Activated naive CD8-positive, alpha-beta T cell treated with anti-CD3 and anti-CD28 coated beads, Interleukin-2, amount 50 U/mL, for 24 hours (primary cell): ENCODE data around the gene NDUFAF8.
"Not testable (repeated sequence)": the region's sequence is repeated elsewhere in the genome, so short reads cannot be mapped to it uniquely, and the experiment has no call there.

Experiments used
- ATAC-seq: fragments of 150-1000 bp; cut with Tn5 transposase; one replicate; pipeline ENCODE4 v1.10.0; 2021
- DNase-seq: peaks from one replicate; pipeline ENCODE4 v3.0.0; 2021
- H3K27ac Mint-ChIP-seq: one replicate; pipeline ENCODE4 v1.8.0; 2021; ENCODE audit warnings: mild to moderate bottlenecking, mixed read lengths
- H3K27me3 Mint-ChIP-seq: one replicate; pipeline ENCODE4 v1.8.0; 2021; ENCODE audit warnings: mixed read lengths
- H3K36me3 Mint-ChIP-seq: one replicate; pipeline ENCODE4 v1.8.0; 2021; ENCODE audit warnings: low read depth, mixed read lengths
- H3K4me1 Mint-ChIP-seq: one replicate; pipeline ENCODE4 v1.8.0; 2021; ENCODE audit warnings: mixed read lengths
- H3K4me3 Mint-ChIP-seq: one replicate; pipeline ENCODE4 v1.8.0; 2021; ENCODE audit warnings: mild to moderate bottlenecking, moderate library complexity, mixed read lengths
- H3K9me3 Mint-ChIP-seq: one replicate; pipeline ENCODE4 v1.8.0; 2021; ENCODE audit warnings: mixed read lengths

NDUFAF8 gene

GRCh38 chr17:81210466-81210865 is 28.7 kb upstream of the NDUFAF8 start:
- Mint-ChIP-seq H3K36me3 (no peaks in the 10 kb centered on the region), H3K9me3 (no peaks in the 10 kb centered on the region), H3K4me3 (no peak overlapping the region), H3K4me1 (no peaks in the 10 kb centered on the region), H3K27ac (no peak overlapping the region), H3K27me3 (no peaks in the 10 kb centered on the region)
- ATAC-seq: no peak
- no peak for DNase-seq

GRCh38 chr17:81210868-81211267 is 28.2 kb upstream of the NDUFAF8 start:
- Mint-ChIP-seq H3K4me1 (no peaks in the 10 kb centered on the region), H3K27me3 (no peaks in the 10 kb centered on the region), H3K36me3 (no peaks in the 10 kb centered on the region), H3K27ac (no peak overlapping the region), H3K4me3 (no peak overlapping the region), H3K9me3 (no peaks in the 10 kb centered on the region)
- ATAC-seq: no peak
- DNase-seq: no peak

- Mint-ChIP-seq H3K4me3 (no peak overlapping the region), H3K36me3 (no peaks in the 10 kb centered on the region), H3K27ac (no peak overlapping the region), H3K4me1 (no peaks in the 10 kb centered on the region), H3K27me3 (no peaks in the 10 kb centered on the region), H3K9me3 (no peaks in the 10 kb centered on the region)
- ATAC-seq: no peak
- DNase-seq: no peak
Measured at GRCh38 chr17:81212365-81212764, 26.8 kb upstream of the NDUFAF8 start.

GRCh38 chr17:81213978-81214377 is 25.1 kb upstream of the NDUFAF8 start:
- ATAC-seq (no peak), DNase-seq (no peak)
- Mint-ChIP-seq H3K27me3 (no peaks in the 10 kb centered on the region), H3K27ac (no peak overlapping the region), H3K9me3 (no peaks in the 10 kb centered on the region), H3K4me1 (no peaks in the 10 kb centered on the region), H3K36me3 (no peaks in the 10 kb centered on the region), H3K4me3 (no peak overlapping the region)

- DNase-seq (no peak), ATAC-seq (no peak)
- no peaks in the 10 kb centered on the region for H3K27me3 Mint-ChIP-seq
- H3K36me3 Mint-ChIP-seq: no peaks in the 10 kb centered on the region
- no peak overlapping the region for H3K27ac Mint-ChIP-seq
- H3K4me3 Mint-ChIP-seq: no peak overlapping the region
- peaks cover 5% of the 10 kb centered on the region for H3K4me1 Mint-ChIP-seq
- H3K9me3 Mint-ChIP-seq: no peaks in the 10 kb centered on the region
Measured at GRCh38 chr17:81217491-81217890, 21.6 kb upstream of the NDUFAF8 start.

- peaks cover 7% of the 10 kb centered on the region for H3K4me1 Mint-ChIP-seq
- ATAC-seq: no peak
- DNase-seq: no peak
- H3K36me3 Mint-ChIP-seq: no peaks in the 10 kb centered on the region
- H3K4me3 Mint-ChIP-seq: no peak overlapping the region
- no peak overlapping the region for H3K27ac Mint-ChIP-seq
- no peaks in the 10 kb centered on the region for H3K9me3 Mint-ChIP-seq
- H3K27me3 Mint-ChIP-seq: no peaks in the 10 kb centered on the region
Measured at GRCh38 chr17:81218459-81218858, 20.7 kb upstream of the NDUFAF8 start.

- H3K9me3 Mint-ChIP-seq: no peaks in the 10 kb centered on the region
- DNase-seq (no peak), ATAC-seq (no peak)
- H3K36me3 Mint-ChIP-seq: no peaks in the 10 kb centered on the region
- H3K4me1 Mint-ChIP-seq: peaks cover 12% of the 10 kb centered on the region
- no peak overlapping the region for H3K27ac Mint-ChIP-seq
- H3K27me3 Mint-ChIP-seq: no peaks in the 10 kb centered on the region
- no peak overlapping the region for H3K4me3 Mint-ChIP-seq
Measured at GRCh38 chr17:81218991-81219390, 20.1 kb upstream of the NDUFAF8 start.

GRCh38 chr17:81219476-81220180 is 19.5 kb upstream of the NDUFAF8 start:
- ATAC-seq: no peak
- no peaks in the 10 kb centered on the region for H3K27me3 Mint-ChIP-seq

GRCh38 chr17:81221371-81221841 is 17.7 kb upstream of the NDUFAF8 start:
- Mint-ChIP-seq H3K4me3 (peak overlapping the region; percentile 58), H3K36me3 (no peaks in the 10 kb centered on the region), H3K9me3 (no peaks in the 10 kb centered on the region), H3K27me3 (no peaks in the 10 kb centered on the region), H3K4me1 (peaks cover 14% of the 10 kb centered on the region), H3K27ac (no peak overlapping the region)
- ATAC-seq (no peak), DNase-seq (no peak)

More at GRCh38 chr17:81219476-81220180, 19.5 kb upstream of the NDUFAF8 start:
- H3K36me3 Mint-ChIP-seq: no peaks in the 10 kb centered on the region
- DNase-seq: no peak
- no peak overlapping the region for H3K4me3 Mint-ChIP-seq
- H3K4me1 Mint-ChIP-seq: peaks cover 14% of the 10 kb centered on the region
- H3K9me3 Mint-ChIP-seq: no peaks in the 10 kb centered on the region
- H3K27ac Mint-ChIP-seq: no peak overlapping the region

GRCh38 chr17:81221842-81222619 is 17.1 kb upstream of the NDUFAF8 start:
- ATAC-seq: no peak
- Mint-ChIP-seq H3K36me3 (no peaks in the 10 kb centered on the region), H3K4me1 (peaks cover 14% of the 10 kb centered on the region), H3K9me3 (no peaks in the 10 kb centered on the region), H3K27ac (no peak overlapping the region), H3K4me3 (peak overlapping the region; percentile 58), H3K27me3 (no peaks in the 10 kb centered on the region)
- DNase-seq: no peak

GRCh38 chr17:81222620-81222905 is 16.6 kb upstream of the NDUFAF8 start:
- no peak overlapping the region for H3K27ac Mint-ChIP-seq
- H3K27me3 Mint-ChIP-seq: no peaks in the 10 kb centered on the region
- no peak for DNase-seq
- H3K4me3 Mint-ChIP-seq: peak overlapping the region; percentile 58
- H3K9me3 Mint-ChIP-seq: no peaks in the 10 kb centered on the region
- no peaks in the 10 kb centered on the region for H3K36me3 Mint-ChIP-seq
- peaks cover 15% of the 10 kb centered on the region for H3K4me1 Mint-ChIP-seq
- ATAC-seq: no peak

- Mint-ChIP-seq H3K36me3 (no peaks in the 10 kb centered on the region), H3K9me3 (no peaks in the 10 kb centered on the region), H3K4me3 (peak within 1 kb of the TSS; percentile 79), H3K4me1 (peaks cover 19% of the 10 kb centered on the region), H3K27ac (peak within 1 kb of the TSS; percentile 84), H3K27me3 (no peaks in the 10 kb centered on the region)
- DNase-seq: peak; percentile 100
- ATAC-seq: peak; percentile 98
Measured at GRCh38 chr17:81222906-81223761, 16.0 kb upstream of the NDUFAF8 start, which contains the start of gene CEP131. TSS of gene CEP131 (minus strand) at chr17:81222965. CDS start at chr17:81220056, 2,909 bp downstream.

GRCh38 chr17:81223762-81224130 is 15.4 kb upstream of the NDUFAF8 start:
- H3K9me3 Mint-ChIP-seq: no peaks in the 10 kb centered on the region
- H3K4me3 Mint-ChIP-seq: peak overlapping the region; percentile 79
- ATAC-seq (no peak), DNase-seq (no peak)
- no peaks in the 10 kb centered on the region for H3K36me3 Mint-ChIP-seq
- peaks cover 19% of the 10 kb centered on the region for H3K4me1 Mint-ChIP-seq
- H3K27ac Mint-ChIP-seq: peak overlapping the region; percentile 84
- H3K27me3 Mint-ChIP-seq: no peaks in the 10 kb centered on the region

- ATAC-seq, H3K9me3 Mint-ChIP-seq, DNase-seq, H3K27me3 Mint-ChIP-seq, H3K4me3 Mint-ChIP-seq: not testable (repeated sequence)
- Mint-ChIP-seq H3K36me3 (peaks cover 11% of the 10 kb centered on the region), H3K27ac (peak overlapping the region; percentile 12), H3K4me1 (peaks cover 14% of the 10 kb centered on the region)
Measured at GRCh38 chr17:81227630-81228029, 11.5 kb upstream of the NDUFAF8 start.
